Stimulated activated naive CD8-positive, alpha-beta T cell treated with anti-CD3 and anti-CD28 coated beads, Interleukin-15, amount 100 ng/mL, for 72 hours (primary cell): ENCODE data around the gene ABCC8.

Experiments used
- ATAC-seq: fragments of 150-1000 bp; cut with Tn5 transposase; 2 replicates; pipeline ENCODE4 v1.10.0; 2021; ENCODE audit warnings: mild to moderate bottlenecking, moderate library complexity
- DNase-seq, 2 donors: peaks; one replicate each; pipeline ENCODE4 v3.0.0; 2021 to 2022
- H3K27ac Mint-ChIP-seq, 2 donors: one replicate each; pipeline ENCODE4 v1.8.0; 2022; ENCODE audit warnings: mild to moderate bottlenecking in 2 of 2, mixed read lengths in 2 of 2, moderate library complexity in 2 of 2
- H3K27me3 Mint-ChIP-seq: one replicate; pipeline ENCODE4 v1.8.0; 2022; ENCODE audit warnings: mixed read lengths
- H3K4me1 Mint-ChIP-seq: one replicate; pipeline ENCODE4 v1.8.0; 2022; ENCODE audit warnings: mild to moderate bottlenecking, mixed read lengths
- H3K4me3 Mint-ChIP-seq, 2 donors: one replicate each; pipeline ENCODE4 v1.8.0; 2022; ENCODE audit warnings: mild to moderate bottlenecking in 2 of 2, mixed read lengths in 2 of 2, moderate library complexity in 1 of 2
- H3K9me3 Mint-ChIP-seq, 2 donors: one replicate each; pipeline ENCODE4 v1.8.0; 2022; ENCODE audit warnings: mixed read lengths in 2 of 2

Gene ABCC8

DNA sequence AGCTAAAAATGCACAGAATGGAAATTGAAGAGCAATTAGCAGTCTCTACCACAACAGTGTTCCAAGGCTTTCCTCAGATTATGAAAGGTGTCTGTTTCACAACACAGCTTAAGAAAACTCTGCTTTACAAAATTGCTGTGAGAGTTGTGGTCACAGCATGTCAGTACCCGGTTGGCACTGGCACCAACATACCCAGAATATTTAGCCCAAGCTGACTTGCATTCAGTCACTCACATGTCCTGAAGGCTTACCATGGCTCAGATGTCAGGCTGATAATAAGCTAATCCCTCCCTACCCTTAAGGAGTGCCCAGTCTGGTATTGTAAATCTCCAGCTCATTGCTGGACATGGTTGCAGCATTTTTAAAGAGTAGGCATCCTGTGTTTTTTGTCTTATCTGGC lies 110.2 kb downstream of the ABCC8 start:
- DNase-seq (no peak), ATAC-seq (no peak)
- Mint-ChIP-seq H3K27ac (no peak overlapping the region), H3K4me3 (no peak overlapping the region), H3K27me3 (no peaks in the 10 kb centered on the region), H3K4me1 (no peaks in the 10 kb centered on the region), H3K9me3 (peaks cover 25 to 36% of the 10 kb centered on the region in 2 donors)

DNA sequence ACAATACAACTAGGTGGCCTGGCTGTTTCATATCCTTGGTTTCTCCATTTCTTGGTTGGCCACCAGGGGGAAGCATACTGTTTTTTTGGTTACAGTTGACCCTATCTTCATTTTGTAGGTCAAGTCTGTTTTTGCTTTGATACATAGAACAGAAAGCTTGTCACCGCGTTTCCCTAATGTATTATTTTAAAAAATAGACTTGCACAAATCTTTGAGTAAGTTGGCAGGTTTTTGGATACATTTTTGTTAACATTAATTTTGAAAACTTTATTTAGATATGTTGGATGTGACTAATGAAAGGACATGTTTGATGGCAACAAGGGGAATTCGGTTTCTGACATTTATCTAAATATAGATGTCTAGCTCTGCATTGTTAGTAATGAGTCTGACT lies 122.0 kb downstream of the ABCC8 start:
- peak overlapping the region; percentile 80 to 90 for H3K4me3 Mint-ChIP-seq
- peak overlapping the region; percentile 48 to 63 for H3K27ac Mint-ChIP-seq
- H3K9me3 Mint-ChIP-seq: peaks cover 0 to 2% of the 10 kb centered on the region in 2 donors
- ATAC-seq (no peak), DNase-seq (peak; percentile 70 to 74)
- peaks cover 8% of the 10 kb centered on the region for H3K27me3 Mint-ChIP-seq
- H3K4me1 Mint-ChIP-seq: peaks cover 45% of the 10 kb centered on the region

DNA sequence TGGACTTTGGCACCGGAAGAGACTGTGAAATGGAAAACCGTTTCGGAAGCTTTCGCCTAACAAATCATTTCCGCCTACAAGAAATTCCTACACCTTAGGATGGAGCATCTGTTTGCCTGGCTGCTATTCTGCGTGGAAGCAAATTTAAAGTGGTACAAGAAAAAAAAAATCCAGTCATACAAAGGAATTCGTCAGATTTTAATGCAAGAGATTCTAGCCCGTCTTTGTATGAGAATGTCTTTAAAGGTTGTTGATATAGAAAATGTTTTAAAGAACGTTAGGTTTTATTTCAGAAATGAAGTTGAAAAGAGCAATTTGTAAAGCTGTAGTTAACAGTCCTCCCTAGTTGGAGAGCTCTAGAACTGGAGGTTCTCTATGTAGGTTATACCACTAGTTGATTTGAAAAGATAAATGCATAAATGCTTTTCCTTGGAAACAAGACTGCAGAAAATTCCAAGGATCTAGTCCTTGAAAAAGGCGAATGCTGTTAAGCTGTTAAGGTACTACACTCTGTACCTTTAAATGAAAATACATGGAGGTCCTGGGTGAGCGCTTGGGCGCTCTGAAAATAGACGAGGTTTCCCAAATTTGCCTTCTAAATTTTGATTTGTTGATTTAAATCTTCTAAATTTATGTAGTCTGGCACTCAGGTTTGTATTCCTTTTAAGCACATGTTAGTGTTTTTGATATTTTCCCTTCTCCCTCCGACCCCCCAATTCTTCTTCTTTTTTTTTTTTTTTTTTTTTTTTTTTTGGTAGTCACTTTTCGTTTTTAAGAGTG lies 122.6 kb downstream of the ABCC8 start:
- Mint-ChIP-seq H3K4me1 (peaks cover 45% of the 10 kb centered on the region), H3K4me3 (peak overlapping the region; percentile 86 to 90), H3K27me3 (peaks cover 8% of the 10 kb centered on the region), H3K27ac (peak overlapping the region; percentile 48 to 63), H3K9me3 (no peaks in the 10 kb centered on the region)
- DNase-seq: no peak
- ATAC-seq: no peak

GRCh38 chr11:17352950-17353820 lies 123.5 kb downstream of the ABCC8 start:
- no peaks in the 10 kb centered on the region for H3K9me3 Mint-ChIP-seq
- peak; percentile 74 for ATAC-seq

DNA sequence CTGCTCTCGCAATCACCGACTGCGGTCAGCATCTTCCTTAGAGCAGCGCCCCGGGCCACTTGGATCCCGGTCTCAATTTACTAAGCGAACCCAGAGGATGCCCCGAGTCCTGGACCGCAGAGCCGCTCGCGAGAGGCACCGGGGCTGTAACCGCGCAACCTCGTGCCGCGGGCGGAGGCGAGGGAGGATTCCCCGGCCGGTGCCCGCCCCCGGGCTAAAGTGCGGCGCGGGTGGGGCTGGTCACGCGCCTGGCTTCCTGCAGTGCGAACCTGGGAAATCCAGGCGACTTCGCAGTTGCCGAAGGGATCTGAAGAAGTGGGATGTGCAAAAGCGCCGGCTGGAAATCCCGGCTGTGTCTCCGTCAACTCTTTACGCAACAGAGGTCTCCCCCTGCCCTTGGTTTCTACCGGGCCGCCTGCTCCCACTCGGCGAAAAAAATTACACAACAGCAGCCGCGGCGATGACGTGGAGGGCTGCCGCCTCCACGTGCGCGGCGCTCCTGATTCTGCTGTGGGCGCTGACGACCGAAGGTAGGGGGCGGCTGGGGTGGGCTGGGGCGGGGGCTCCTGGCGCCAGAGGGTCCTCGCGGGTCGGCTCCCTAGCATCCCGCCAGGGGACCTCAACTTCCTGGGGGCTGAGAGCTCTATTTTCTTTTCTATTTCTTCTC lies 125.0 kb downstream of the ABCC8 start, which contains the start of gene NCR3LG1:
Gene NCR3LG1 (plus strand): TSS at position 291 of the 667 bp plus-strand sequence. CDS start 170 bp downstream, at position 461.
- DNase-seq: peak; percentile 51 to 61
- no peaks in the 10 kb centered on the region for H3K9me3 Mint-ChIP-seq

More at GRCh38 chr11:17352950-17353820, 123.5 kb downstream of the ABCC8 start:
- peak; percentile 57 to 61 for DNase-seq
- peaks cover 45% of the 10 kb centered on the region for H3K4me1 Mint-ChIP-seq
- peaks cover 8% of the 10 kb centered on the region for H3K27me3 Mint-ChIP-seq
- H3K4me3 Mint-ChIP-seq: peak overlapping the region; percentile 86 to 90
- peak overlapping the region; percentile 63 to 97 for H3K27ac Mint-ChIP-seq

GRCh38 chr11:17351172-17351509 lies 125.5 kb downstream of the ABCC8 start:
- peak overlapping the region; percentile 86 to 90 for H3K4me3 Mint-ChIP-seq
- peaks cover 8% of the 10 kb centered on the region for H3K27me3 Mint-ChIP-seq
- no peak for DNase-seq
- no peaks in the 10 kb centered on the region for H3K9me3 Mint-ChIP-seq
- ATAC-seq: no peak
- H3K27ac Mint-ChIP-seq: peak overlapping the region in 1 of 2 donors; percentile 85
- H3K4me1 Mint-ChIP-seq: peaks cover 45% of the 10 kb centered on the region

More for the DNA sequence above, 125.0 kb downstream of the ABCC8 start, which contains the start of gene NCR3LG1:
- peak within 1 kb of the TSS; percentile 86 to 90 for H3K4me3 Mint-ChIP-seq
- H3K27ac Mint-ChIP-seq: peak within 1 kb of the TSS; percentile 85 to 97
- peak; percentile 66 for ATAC-seq
- peaks cover 45% of the 10 kb centered on the region for H3K4me1 Mint-ChIP-seq
- peaks cover 8% of the 10 kb centered on the region for H3K27me3 Mint-ChIP-seq

DNA sequence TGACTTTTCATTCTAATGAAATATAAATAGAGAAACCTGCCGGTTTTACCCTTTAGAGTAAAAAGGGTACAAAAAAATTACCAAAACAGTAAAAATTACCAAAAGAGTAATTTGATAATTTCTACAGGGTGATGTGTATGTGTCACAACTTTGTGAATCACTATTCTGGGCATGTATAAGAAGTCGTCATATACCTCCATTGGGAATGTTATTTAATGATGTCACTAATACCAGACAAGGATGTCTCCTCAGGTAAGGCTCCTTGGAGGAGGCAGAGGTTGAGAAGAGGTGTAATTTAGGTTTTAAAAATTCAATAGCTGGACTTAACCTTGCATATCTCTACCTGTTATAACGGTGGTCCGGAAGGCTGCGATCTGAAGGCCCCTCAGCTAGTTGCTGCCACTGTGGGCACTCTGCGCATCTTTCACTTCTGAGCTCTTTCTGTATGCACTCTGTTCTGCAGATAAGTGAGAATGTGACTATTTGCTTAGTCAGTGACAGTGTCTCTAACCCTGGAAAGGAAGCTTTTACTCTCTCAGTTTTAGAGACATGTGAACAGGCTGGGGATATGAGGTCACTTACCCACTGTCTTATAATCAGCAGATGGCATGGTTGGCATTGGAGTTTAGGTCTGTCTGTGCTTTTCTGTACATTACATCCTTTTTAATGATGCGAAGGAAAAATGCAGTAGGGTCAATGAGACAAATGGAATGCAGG lies 126.0 kb downstream of the ABCC8 start:
- ATAC-seq (peak; percentile 30), DNase-seq (no peak)
- Mint-ChIP-seq H3K4me1 (peaks cover 45% of the 10 kb centered on the region), H3K9me3 (no peaks in the 10 kb centered on the region), H3K4me3 (peak overlapping the region; percentile 86 to 90), H3K27ac (no peak overlapping the region), H3K27me3 (peaks cover 8% of the 10 kb centered on the region)

DNA sequence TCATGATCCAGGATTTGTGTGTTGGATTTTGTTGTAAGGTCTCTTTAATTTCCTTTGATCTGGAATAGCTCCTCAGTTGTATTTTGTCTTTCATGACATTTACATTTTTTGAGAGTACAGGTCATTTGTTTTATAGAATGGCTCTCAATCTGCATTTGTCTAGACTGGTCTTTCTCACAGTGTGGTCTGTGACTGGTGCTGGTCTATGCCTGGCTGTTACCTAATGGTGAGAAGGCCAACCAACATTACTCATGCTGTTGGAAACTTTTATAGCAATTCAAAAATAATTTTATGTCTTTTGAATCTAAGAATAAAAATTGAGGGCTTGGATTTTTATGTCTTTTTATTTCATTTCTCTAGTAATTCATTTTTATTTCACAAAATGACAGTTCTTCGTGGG lies 129.0 kb downstream of the ABCC8 start:
- no peak for DNase-seq
- peaks cover 44% of the 10 kb centered on the region for H3K4me1 Mint-ChIP-seq
- H3K4me3 Mint-ChIP-seq: no peak overlapping the region
- H3K27me3 Mint-ChIP-seq: peaks cover 8% of the 10 kb centered on the region
- H3K9me3 Mint-ChIP-seq: no peaks in the 10 kb centered on the region
- no peak for ATAC-seq
- no peak overlapping the region for H3K27ac Mint-ChIP-seq

DNA sequence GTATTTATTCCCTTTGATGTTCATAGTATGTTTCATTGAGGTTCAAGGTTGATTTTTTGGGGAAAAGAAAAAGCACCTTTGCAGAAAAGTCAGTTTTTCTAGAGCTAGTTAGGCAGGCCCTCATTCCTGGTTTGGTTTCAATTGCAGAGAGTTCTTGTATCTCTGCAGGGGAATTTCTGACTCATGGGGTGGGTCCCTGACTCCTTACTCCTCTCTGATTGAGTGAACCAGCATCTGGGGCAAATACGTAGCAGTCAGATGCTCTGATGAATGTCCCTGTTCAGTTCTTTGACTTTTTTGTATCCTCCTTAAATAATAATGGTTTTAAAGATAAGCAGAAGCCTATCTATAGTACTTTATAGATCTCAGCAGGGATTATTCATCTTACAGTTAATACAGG lies 132.7 kb downstream of the ABCC8 start:
- ATAC-seq (peak; percentile 97), DNase-seq (peak; percentile 24 to 52)
- peak overlapping the region in 1 of 2 donors; percentile 67 for H3K27ac Mint-ChIP-seq
- H3K4me1 Mint-ChIP-seq: peaks cover 21% of the 10 kb centered on the region
- no peaks in the 10 kb centered on the region for H3K9me3 Mint-ChIP-seq
- no peaks in the 10 kb centered on the region for H3K27me3 Mint-ChIP-seq
- peak overlapping the region in 1 of 2 donors; percentile 18 for H3K4me3 Mint-ChIP-seq

DNA sequence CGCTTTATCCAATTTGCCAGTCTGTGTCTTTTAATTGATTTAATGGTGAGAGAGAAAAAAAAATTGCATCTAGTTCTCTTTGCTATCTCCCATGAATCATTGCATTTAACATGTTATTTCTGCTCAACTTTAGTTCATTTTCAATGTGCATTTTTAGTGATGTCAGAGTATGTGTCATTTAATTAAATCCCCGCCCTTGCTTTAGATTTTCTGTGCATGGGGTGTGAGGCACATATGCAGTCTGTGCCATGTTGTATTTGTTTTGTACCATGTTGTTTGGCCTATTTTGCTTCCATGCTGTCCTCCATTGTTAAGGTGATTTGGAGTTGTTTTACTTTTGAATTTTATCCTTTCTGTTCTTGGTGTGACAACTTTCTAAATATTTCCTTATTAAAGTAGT lies 133.4 kb downstream of the ABCC8 start:
- no peaks in the 10 kb centered on the region for H3K27me3 Mint-ChIP-seq
- ATAC-seq: no peak
- peaks cover 21% of the 10 kb centered on the region for H3K4me1 Mint-ChIP-seq
- H3K9me3 Mint-ChIP-seq: no peaks in the 10 kb centered on the region
- H3K27ac Mint-ChIP-seq: no peak overlapping the region
- no peak for DNase-seq
- no peak overlapping the region for H3K4me3 Mint-ChIP-seq
